Keratinocyte (primary cell): ENCODE data around the gene ANKRD10. TPM values are rescaled to one million over a fixed set of nuclear protein-coding genes. Genes with fewer than 3 reads are reported as not detected.

Experiments
- DNase-seq: peaks from one replicate; pipeline ENCODE4 v3.0.0-alpha.2; 2011; ENCODE audit warnings: low read depth, missing footprints, low spot score
- FAIRE-seq: peaks from 2 replicates; lab custom pipeline; 2011; peaks lifted over from hg19 to GRCh38; lab: Jason Lieb, UNC
- H2AFZ ChIP-seq: 2 replicates; pipeline ENCODE4 v1.6.0; 2012; ENCODE audit warnings: low read length, control low read depth, inconsistent platforms; ENCODE audit not compliant: control insufficient read depth
- H3K27ac ChIP-seq: 2 replicates; pipeline ENCODE4 v1.5.1; 2011; ENCODE audit warnings: low read length; ENCODE audit not compliant: control insufficient read depth, insufficient read depth
- H3K27me3 ChIP-seq: 3 replicates; pipeline ENCODE4 v1.6.0; 2011; ENCODE audit warnings: low read length; ENCODE audit not compliant: control insufficient read depth, insufficient read depth; ENCODE audit errors: extremely low read depth
- H3K36me3 ChIP-seq, 2 experiments: 2 replicates in 1 of 2; 3 replicates in 1 of 2; pipeline ENCODE4 v1.5.1; 2011; ENCODE audit warnings: low read length in 2 of 2, mild to moderate bottlenecking in 1 of 2; ENCODE audit not compliant: control insufficient read depth in 2 of 2, insufficient read depth in 2 of 2; ENCODE audit errors: extremely low read depth in 1 of 2
- H3K4me1 ChIP-seq: 3 replicates; pipeline ENCODE4 v1.5.1; 2011; ENCODE audit warnings: low read length; ENCODE audit not compliant: control insufficient read depth, insufficient read depth; ENCODE audit errors: extremely low read depth
- H3K4me2 ChIP-seq: 3 replicates; pipeline ENCODE4 v1.6.0; 2011; ENCODE audit warnings: low read depth, low read length; ENCODE audit not compliant: control insufficient read depth, insufficient read depth; ENCODE audit errors: extremely low read depth
- H3K4me3 ChIP-seq, 3 experiments: fragments of 200-600 bp in 1 of 3; sonication (generic) in 1 of 3; 2 replicates in 2 of 3; 3 replicates in 1 of 3; pipeline ENCODE4 v1.5.1; 2011 to 2016; ENCODE audit warnings: low read length in 3 of 3, mild to moderate bottlenecking in 3 of 3, control low read depth in 2 of 3, inconsistent platforms in 1 of 3, low read depth in 1 of 3, mixed read lengths in 1 of 3, mixed run types in 1 of 3, moderate library complexity in 1 of 3; ENCODE audit not compliant: control insufficient read depth in 2 of 3, insufficient read depth in 2 of 3; ENCODE audit errors: extremely low read depth in 1 of 3
- H3K79me2 ChIP-seq: 2 replicates; pipeline ENCODE4 v1.6.0; 2012; ENCODE audit warnings: low read length; ENCODE audit not compliant: control insufficient read depth, insufficient read depth
- H3K9ac ChIP-seq: 3 replicates; pipeline ENCODE4 v1.6.0; 2011; ENCODE audit warnings: low read length; ENCODE audit not compliant: control insufficient read depth, insufficient read depth; ENCODE audit errors: extremely low read depth
- H3K9me1 ChIP-seq: 3 replicates; pipeline ENCODE4 v1.6.0; 2011; ENCODE audit warnings: low read length; ENCODE audit not compliant: control insufficient read depth, insufficient read depth; ENCODE audit errors: extremely low read depth
- H3K9me3 ChIP-seq: 2 replicates; pipeline ENCODE4 v1.5.1; 2012; ENCODE audit warnings: low read depth, low read length; ENCODE audit not compliant: control insufficient read depth
- H4K20me1 ChIP-seq: 3 replicates; pipeline ENCODE4 v1.6.0; 2011; ENCODE audit warnings: low read length; ENCODE audit not compliant: control insufficient read depth, insufficient read depth; ENCODE audit errors: extremely low read depth
- CTCF ChIP-seq, 3 experiments: IDR thresholded peaks in 1 of 3; conservative IDR thresholded peaks in 1 of 3; optimal IDR thresholded peaks in 1 of 3; 2 replicates in 2 of 3; 3 replicates in 1 of 3; pipeline versions ENCODE3 to v1.5.1; 2011; ENCODE audit warnings: low read length in 3 of 3, mild to moderate bottlenecking in 3 of 3, moderate library complexity in 2 of 3, control low read depth in 1 of 3, inconsistent platforms in 1 of 3; ENCODE audit not compliant: insufficient read depth in 2 of 3; ENCODE audit errors: extremely low read depth in 1 of 3
- EZH2 ChIP-seq: IDR thresholded peaks from one replicate; pipeline ENCODE4 v1.6.1; 2012; ENCODE audit warnings: inconsistent platforms, mild to moderate bottlenecking, low read length, moderate library complexity
- dilution Hi-C: fragments of 300-500 bp; cut with MboI; formaldehyde crosslinking; loops from one replicate; pipeline ENCODE4 v1.7.0; 2020; ENCODE audit warnings: low sequenced_read_pairs; ENCODE audit not compliant: extremely low pct_ligation_motif_present
- polyA plus RNA-seq, 5 experiments: library from polyadenylated mRNA; depleted of rRNA in 3 of 5; stranded (reverse) in 3 of 5; stranded (forward) in 1 of 5; unstranded in 1 of 5; fragments of >200 nt; gene quantifications; 1 replicate in 1 of 5; 2 replicates in 3 of 5; 3 replicates in 1 of 5; pipeline versions ENCODE4 v1.2.1 to v1.2.3, GENCODE V29; 2011 to 2012; ENCODE audit warnings: missing spikeins in 2 of 5, low read depth in 1 of 5, low replicate concordance in 1 of 5

ANKRD10 gene
- polyA plus RNA-seq, 1 donor (not counting 4 experiments of a cell fraction or from before 2014, with no cell fraction given): 58.1 TPM

GRCh38 chr13:110914331-110915056 lies 375 bp downstream of the ANKRD10 start:
- TF ChIP-seq CTCF (optimal IDR thresholded peaks at IDR 0.05 in 1 of 3, IDR thresholded peaks at IDR 0.05 in 1 of 3, conservative IDR thresholded peaks at IDR 0.05 in 1 of 3; ENCODE audit: extremely low read depth in 1 of 3, insufficient read depth in 2 of 3, low read length in 3 of 3) (no peak), EZH2 (no peak)
- H3K4me1 ChIP-seq: peaks cover 31% of the 10 kb centered on the region
- peak overlapping the region; percentile 59 for H2AFZ ChIP-seq
- H3K79me2 ChIP-seq: peaks cover 42% of the 10 kb centered on the region
- peaks cover 0 to 6% of the 10 kb centered on the region in 2 experiments for H3K36me3 ChIP-seq
- H3K9me3 ChIP-seq: no peaks in the 10 kb centered on the region
- H3K27ac ChIP-seq: peak overlapping the region; percentile 82
- DNase-seq (no peak), FAIRE-seq (no peak)
- dilution Hi-C loops: no loop called here
- H3K4me3 ChIP-seq: peak overlapping the region; percentile 83 to 94 (median 89)
- H3K4me2 ChIP-seq: peak overlapping the region; percentile 80
- H3K27me3 ChIP-seq: no peaks in the 10 kb centered on the region
- peaks cover 5% of the 10 kb centered on the region for H4K20me1 ChIP-seq
- no peaks in the 10 kb centered on the region for H3K9me1 ChIP-seq
- peak overlapping the region; percentile 92 for H3K9ac ChIP-seq

DNA sequence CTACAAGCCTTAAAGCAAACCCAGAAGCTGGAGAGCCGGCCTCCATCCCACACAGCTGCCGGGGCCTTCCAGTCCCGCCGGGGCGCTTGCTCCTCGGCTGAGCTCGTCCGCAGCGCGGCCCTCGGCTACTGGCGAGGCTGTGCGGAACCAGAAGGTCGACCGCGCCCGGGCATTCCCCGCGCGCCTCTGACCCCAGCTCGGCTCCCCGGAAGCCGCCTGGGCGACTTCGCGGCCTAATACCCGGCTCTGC lies 863 bp downstream of the ANKRD10 start:
- Histone ChIP-seq H2AFZ (peak overlapping the region; percentile 31), H3K36me3 (peaks cover 0 to 11% of the 10 kb centered on the region in 2 experiments), H3K9me1 (no peaks in the 10 kb centered on the region), H4K20me1 (peaks cover 5% of the 10 kb centered on the region), H3K79me2 (peaks cover 46% of the 10 kb centered on the region), H3K4me2 (peak overlapping the region; percentile 80), H3K9ac (peak overlapping the region; percentile 92), H3K4me1 (peaks cover 36% of the 10 kb centered on the region), H3K4me3 (peak overlapping the region; percentile 83 to 94 (median 89)), H3K9me3 (no peaks in the 10 kb centered on the region), H3K27ac (peak overlapping the region; percentile 82), H3K27me3 (no peaks in the 10 kb centered on the region)
- FAIRE-seq (no peak), DNase-seq (no peak)
- dilution Hi-C loops: no loop called here
- TF ChIP-seq EZH2: no peak
